Measurements from ENCODE around the gene ZFYVE28.
A peak's percentile ranks its signal among the peaks of the same experiment; 100 is the strongest.
"Not testable (repeated sequence)": the region's sequence is repeated elsewhere in the genome, so short reads cannot be mapped to it uniquely, and the experiment has no call there.

ZFYVE28 gene

GRCh38 chr4:2446656-2447564 is 28.5 kb upstream of the ZFYVE28 start:
- no peak for DNase-seq

- DNase-seq, result no peak
Measured at GRCh38 chr4:2445571-2445970, 27.1 kb upstream of the ZFYVE28 start.

- DNase-seq, result no peak
Measured at GRCh38 chr4:2445130-2445529, 26.7 kb upstream of the ZFYVE28 start.

- DNase-seq, result no peak
Measured at GRCh38 chr4:2443956-2444740, 25.7 kb upstream of the ZFYVE28 start.

- no peak for DNase-seq
Measured at GRCh38 chr4:2443061-2443730, 24.8 kb upstream of the ZFYVE28 start.

DNA sequence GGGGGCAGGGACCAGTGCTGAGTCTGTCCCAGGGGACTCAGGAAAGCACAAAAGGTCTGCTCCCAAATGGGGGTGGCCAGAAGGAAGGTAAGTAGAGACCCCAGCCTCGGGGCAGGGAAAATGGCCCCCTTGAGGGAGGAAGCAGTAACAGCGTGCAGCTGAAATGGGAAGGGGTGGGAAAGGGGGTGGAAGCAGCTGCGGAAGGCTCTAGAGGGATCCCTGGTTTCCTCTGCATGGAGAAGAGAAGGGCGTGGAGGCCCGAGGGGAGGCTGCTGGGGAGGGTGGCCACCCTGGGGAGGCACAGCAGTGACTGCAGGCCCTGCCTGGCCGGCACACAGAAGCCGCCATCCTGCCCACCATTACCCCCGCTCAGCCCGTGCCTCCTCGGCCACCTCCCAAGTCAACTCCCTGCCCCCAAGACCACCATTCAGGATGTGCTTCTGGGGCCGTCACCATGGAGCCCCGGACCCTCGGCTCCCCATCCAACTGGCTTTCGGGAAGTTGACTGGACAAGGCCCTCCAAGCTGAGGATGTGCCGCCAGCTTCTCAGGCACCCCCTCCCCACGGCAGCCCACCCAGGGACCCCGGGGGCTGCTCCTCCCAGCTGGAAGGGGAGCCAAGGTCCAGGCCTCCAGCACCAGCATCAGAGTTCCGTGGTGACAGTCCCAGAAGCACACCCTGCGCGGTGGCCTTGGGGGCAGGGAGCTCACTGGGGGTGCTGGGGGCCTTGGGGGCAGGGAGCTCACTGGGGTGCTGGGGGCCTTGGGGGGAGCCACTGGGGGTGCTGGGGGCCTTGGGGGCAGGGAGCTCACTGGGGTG is 23.9 kb upstream of the ZFYVE28 start:
- DNase-seq, result no peak

GRCh38 chr4:2441393-2442174 is 23.1 kb upstream of the ZFYVE28 start:
- peak; percentile 58 to 61 for DNase-seq

- DNase-seq, result no peak
Measured at GRCh38 chr4:2438822-2439718, 20.6 kb upstream of the ZFYVE28 start.

GRCh38 chr4:2437475-2438215 is 19.2 kb upstream of the ZFYVE28 start:
- no peak for DNase-seq

GRCh38 chr4:2436761-2437474 is 18.5 kb upstream of the ZFYVE28 start:
- DNase-seq, result no peak

DNA sequence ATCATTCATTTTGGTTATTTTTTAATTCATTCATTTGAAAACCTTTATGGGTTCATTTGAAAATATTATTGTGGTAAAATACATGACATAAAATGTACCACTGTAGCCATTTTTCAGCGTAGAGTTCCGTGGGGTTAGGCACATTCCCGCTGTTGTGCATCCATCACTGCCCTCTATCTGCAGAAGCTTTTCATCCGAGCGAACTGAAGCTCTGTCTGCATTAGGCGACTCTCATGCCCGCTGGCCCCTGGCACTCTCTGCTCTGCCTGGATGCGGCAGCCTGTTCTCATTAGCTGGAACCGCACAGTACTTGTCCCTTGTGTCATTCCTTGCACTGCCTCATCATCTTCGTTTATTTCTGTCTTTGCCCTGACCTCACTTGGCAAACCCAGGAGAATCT is 17.9 kb upstream of the ZFYVE28 start:
- DNase-seq, result no peak

GRCh38 chr4:2434420-2434819 is 16.0 kb upstream of the ZFYVE28 start:
- no peak for DNase-seq

GRCh38 chr4:2433609-2434350 is 15.3 kb upstream of the ZFYVE28 start:
- DNase-seq, result no peak

DNA sequence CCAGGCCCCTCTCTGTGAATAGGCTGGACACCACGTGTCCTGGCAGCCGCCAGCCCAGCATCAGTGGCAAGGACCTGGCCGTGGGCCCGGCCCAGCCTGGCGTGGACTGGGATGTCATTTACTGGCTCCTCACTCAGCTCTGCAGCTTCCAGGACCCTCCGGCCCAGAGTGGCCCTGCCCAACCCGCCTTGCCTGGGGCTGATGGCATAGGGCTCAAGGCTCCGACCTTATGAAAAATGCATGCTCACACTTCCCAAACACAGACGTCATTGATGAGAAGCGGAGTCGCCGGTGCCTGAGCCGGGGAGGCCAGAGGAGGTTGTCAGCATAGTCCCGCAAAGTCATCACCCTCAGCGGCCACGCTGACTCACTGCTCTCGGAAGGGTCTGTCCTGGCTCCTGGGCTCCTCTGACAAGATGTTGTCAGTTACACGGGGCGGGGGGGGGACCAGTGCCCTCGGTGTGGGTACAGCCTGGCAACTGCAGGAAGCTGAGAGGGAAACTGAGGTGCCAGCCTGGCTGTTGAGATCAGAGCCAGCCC is 14.6 kb upstream of the ZFYVE28 start:
- no peak for DNase-seq

DNA sequence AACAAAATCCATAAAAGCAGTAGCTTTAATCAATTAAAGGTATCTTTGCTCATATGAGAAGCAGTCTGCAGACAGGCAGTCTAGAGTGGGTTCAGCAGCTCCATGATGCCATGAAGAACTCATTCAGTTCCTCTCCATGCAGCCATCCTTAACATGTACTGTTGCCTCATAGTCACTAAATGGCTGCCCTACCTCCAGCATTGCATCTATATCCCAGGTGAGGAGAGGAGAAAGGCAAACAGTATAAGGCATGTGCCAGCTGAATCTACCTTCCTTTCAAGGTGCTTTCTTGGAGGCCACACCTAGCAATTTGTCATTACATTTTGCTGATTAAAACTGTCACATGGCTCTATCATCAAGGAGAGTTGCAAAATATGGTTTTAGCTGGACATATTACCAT is 13.6 kb upstream of the ZFYVE28 start:
- no peak for DNase-seq

DNA sequence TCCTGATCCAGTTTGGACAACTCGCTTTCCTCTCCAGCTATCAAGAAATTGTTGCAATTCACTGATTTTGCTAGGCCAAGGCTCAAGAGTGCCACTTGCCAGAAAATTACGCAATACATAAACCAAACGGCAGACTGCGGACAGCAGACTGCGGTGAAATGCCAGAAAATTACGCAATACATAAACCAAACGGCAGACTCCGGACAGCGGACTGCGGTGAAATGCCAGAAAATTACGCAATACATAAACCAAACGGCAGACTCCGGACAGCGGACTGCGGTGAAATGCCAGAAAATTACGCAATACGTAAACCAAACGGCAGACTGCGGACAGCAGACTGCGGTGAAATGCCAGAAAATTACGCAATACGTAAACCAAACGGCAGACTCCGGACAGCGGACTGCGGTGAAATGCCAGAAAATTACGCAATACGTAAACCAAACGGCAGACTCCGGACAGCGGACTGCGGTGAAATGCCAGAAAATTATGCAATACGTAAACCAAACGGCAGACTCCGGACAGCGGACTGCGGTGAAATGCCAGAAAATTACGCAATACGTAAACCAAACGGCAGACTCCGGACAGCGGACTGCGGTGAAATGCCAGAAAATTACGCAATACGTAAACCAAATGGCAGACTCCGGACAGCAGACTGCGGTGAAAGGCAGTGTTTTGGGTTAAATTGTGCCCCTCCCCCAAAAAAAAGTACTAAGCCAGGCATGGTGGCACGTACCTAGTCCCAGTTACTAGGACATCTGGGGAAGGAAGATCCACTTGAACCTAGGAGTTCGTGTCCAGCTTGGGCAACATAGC is 11.7 kb upstream of the ZFYVE28 start:
- DNase-seq, result not testable (repeated sequence)
